Measurements from ENCODE around the gene SUMO3. TPM values are rescaled to one million over a fixed set of nuclear protein-coding genes. Genes with fewer than 3 reads are reported as not detected.

SUMO3 gene
- total and polyA plus RNA-seq, 2 of the 13 experiments (the other 11 are each of a cell fraction or from before 2014, with no cell fraction given), result 51.4 to 92.4 TPM

GRCh38 chr21:44834231-44834950 lies 16.5 kb upstream of the SUMO3 start (continued):
- TF ChIP-seq GLI4 (CRISPR knock-in tag; IDR thresholded peaks at IDR 0.05; ENCODE audit: borderline replicate concordance), result no peak
- TF ChIP-seq, protein P1, sequence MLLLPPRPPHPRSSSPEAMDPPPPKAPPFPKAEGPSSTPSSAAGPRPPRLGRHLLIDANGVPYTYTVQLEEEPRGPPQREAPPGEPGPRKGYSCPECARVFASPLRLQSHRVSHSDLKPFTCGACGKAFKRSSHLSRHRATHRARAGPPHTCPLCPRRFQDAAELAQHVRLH (CRISPR knock-in tag; IDR thresholded peaks at IDR 0.05; ENCODE audit: borderline replicate concordance, low read depth), result no peak

GRCh38 chr21:44833663-44834062 lies 15.8 kb upstream of the SUMO3 start:
- no peak for ATAC-seq
- no peaks in the 10 kb centered on the region for H4K20me1 ChIP-seq (ENCODE audit: insufficient read depth, low read length)
- WGBS (ENCODE audit: low lambda C conversion rate), result 63% methylated on average over 5 of the region's 5 CpGs
- POLR2A ChIA-PET, result no interaction called here
- no peak overlapping the region for H2AFZ ChIP-seq (ENCODE audit: low read length)
- in situ Hi-C loops (cut with HindIII; ENCODE audit: extremely low pct_ligation_motif_present, low pct_unique_long_range_greater_than_20kb), result no loop called here
- no peak overlapping the region for H3K4me2 ChIP-seq (ENCODE audit: low read depth, low read length)
- H3K36me3 ChIP-seq (replicated peaks in 1 of 2; ENCODE audit: control insufficient read depth in 1 of 2, insufficient read depth in 2 of 2, low read length in 2 of 2), result no peaks in the 10 kb centered on the region
- TF ChIP-seq ATF7 (IDR thresholded peaks at IDR 0.05) (peak; percentile 96), ATF7 (CRISPR knock-in tag; IDR thresholded peaks at IDR 0.05) (no peak), RCOR2 (CRISPR knock-in tag; IDR thresholded peaks at IDR 0.05) (no peak), DNMT3B (CRISPR knock-in tag; conservative IDR thresholded peaks at IDR 0.05) (no peak), BRCA1 (CRISPR knock-in tag; IDR thresholded peaks at IDR 0.05) (no peak), ZNF878 (CRISPR knock-in tag; IDR thresholded peaks at IDR 0.05) (no peak), ZNF501 (CRISPR knock-in tag; IDR thresholded peaks at IDR 0.05) (no peak), ZNF567 (CRISPR knock-in tag; IDR thresholded peaks at IDR 0.05; ENCODE audit: borderline replicate concordance) (no peak), TRIM24 (CRISPR knock-in tag; IDR thresholded peaks at IDR 0.05) (no peak), CBFB (CRISPR knock-in tag; IDR thresholded peaks at IDR 0.05) (no peak), GMEB1 (CRISPR knock-in tag; IDR thresholded peaks at IDR 0.05; ENCODE audit: borderline replicate concordance) (no peak), CREB1 (IDR thresholded peaks at IDR 0.05) (peak; percentile 88), CREB1 (CRISPR knock-in tag; IDR thresholded peaks at IDR 0.05) (no peak), NFYC (CRISPR knock-in tag; IDR thresholded peaks at IDR 0.05) (no peak)
- TF ChIP-seq, protein P2, sequence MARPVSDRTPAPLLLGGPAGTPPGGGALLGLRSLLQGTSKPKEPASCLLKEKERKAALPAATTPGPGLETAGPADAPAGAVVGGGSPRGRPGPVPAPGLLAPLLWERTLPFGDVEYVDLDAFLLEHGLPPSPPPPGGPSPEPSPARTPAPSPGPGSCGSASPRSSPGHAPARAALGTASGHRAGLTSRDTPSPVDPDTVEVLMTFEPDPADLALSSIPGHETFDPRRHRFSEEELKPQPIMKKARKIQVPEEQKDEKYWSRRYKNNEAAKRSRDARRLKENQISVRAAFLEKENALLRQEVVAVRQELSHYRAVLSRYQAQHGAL (CRISPR knock-in tag; IDR thresholded peaks at IDR 0.05; ENCODE audit: not compliant biosample characterization), result no peak
- H3K9ac ChIP-seq (ENCODE audit: insufficient read depth, low read depth, low read length), result no peak overlapping the region
- peaks cover 40% of the 10 kb centered on the region for H3K4me1 ChIP-seq (ENCODE audit: insufficient read depth, low read length)
- intact Hi-C loops (cut with micrococcal nuclease; ENCODE audit: unreplicated experiment), result no loop called here
- FAIRE-seq, result no peak
- no peaks in the 10 kb centered on the region for H3K79me2 ChIP-seq (ENCODE audit: insufficient read depth, low read length)
- no peak overlapping the region for H3K4me3 ChIP-seq (replicated peaks in 1 of 3; ENCODE audit: insufficient read depth in 1 of 3, low read depth in 2 of 3, low read length in 3 of 3)
- no TSS peak for BruUV-seq (replicated peaks)
- CTCF ChIA-PET (ENCODE audit: low intra/inter-chr PET ratio, low total read pairs), result no interaction called here
- no peak overlapping the region for H3K27ac ChIP-seq (ENCODE audit: extremely low read length, insufficient read depth, low read length)
- peaks cover 4 to 16% of the 10 kb centered on the region in 2 experiments for H3K27me3 ChIP-seq (ENCODE audit: control insufficient read depth in 1 of 2, insufficient read depth in 2 of 2, low read length in 2 of 2)
- H3K9me3 ChIP-seq (ENCODE audit: low read length), result peaks cover 10% of the 10 kb centered on the region
- no peak for DNase-seq (ENCODE audit: low spot score)
